Hepatocyte (in vitro differentiated cells): Measurements from ENCODE around the gene JARID2. TPM values are rescaled to one million over a fixed set of nuclear protein-coding genes. Genes with fewer than 3 reads are reported as not detected.

ENCODE experiments used
- DNase-seq: peaks from one replicate; pipeline ENCODE4 v3.0.0-alpha.2; 2016; ENCODE audit warnings: low spot score
- H2AFZ ChIP-seq: fragments of 200-600 bp; sonication (generic); 2 replicates; pipeline ENCODE4 v1.6.0; 2016; ENCODE audit warnings: antibody characterized with exemption, mild to moderate bottlenecking
- H3K27ac ChIP-seq: fragments of 200-600 bp; sonication (generic); 2 replicates; pipeline ENCODE4 v1.5.1; 2016; ENCODE audit warnings: mild to moderate bottlenecking
- H3K27me3 ChIP-seq: fragments of 200-600 bp; sonication (generic); 2 replicates; pipeline ENCODE4 v1.6.1; 2016
- H3K36me3 ChIP-seq: fragments of 200-600 bp; sonication (generic); replicated peaks from 2 replicates; pipeline ENCODE4 v1.5.1; 2016; ENCODE audit warnings: low read depth; ENCODE audit not compliant: insufficient read depth
- H3K4me1 ChIP-seq: fragments of 200-600 bp; sonication (generic); 2 replicates; pipeline ENCODE4 v1.5.1; 2016; ENCODE audit warnings: mild to moderate bottlenecking, moderate library complexity; ENCODE audit not compliant: insufficient read depth
- H3K4me2 ChIP-seq: fragments of 200-600 bp; sonication (generic); 2 replicates; pipeline ENCODE4 v1.6.0; 2016
- H3K4me3 ChIP-seq: fragments of 200-600 bp; sonication (generic); 2 replicates; pipeline ENCODE4 v1.5.1; 2016; ENCODE audit warnings: mild to moderate bottlenecking
- H3K79me2 ChIP-seq: fragments of 200-600 bp; sonication (generic); 2 replicates; pipeline ENCODE4 v1.6.0; 2017; ENCODE audit warnings: mild to moderate bottlenecking
- H3K9me2 ChIP-seq: fragments of 200-600 bp; sonication (generic); replicated peaks from 2 replicates; pipeline ENCODE4 v1.6.0; 2017; ENCODE audit warnings: mild to moderate bottlenecking; ENCODE audit not compliant: insufficient read depth
- H3K9me3 ChIP-seq: fragments of 200-600 bp; sonication (generic); 2 replicates; pipeline ENCODE4 v1.5.1; 2016; ENCODE audit warnings: low read depth, mild to moderate bottlenecking
- H4K20me1 ChIP-seq: fragments of 200-600 bp; sonication (generic); 2 replicates; pipeline ENCODE4 v1.6.0; 2016; ENCODE audit warnings: mild to moderate bottlenecking; ENCODE audit not compliant: insufficient read depth, poor library complexity, severe bottlenecking
- EZH2 ChIP-seq: fragments of 200-600 bp; sonication (generic); IDR thresholded peaks from 2 replicates; pipeline ENCODE4 v1.6.1; 2016; ENCODE audit warnings: antibody characterized with exemption, mild to moderate bottlenecking, borderline replicate concordance
- EZH2phosphoT487 ChIP-seq: fragments of 200-600 bp; sonication (generic); IDR thresholded peaks from one replicate; pipeline ENCODE4 v1.6.1; 2018; ENCODE audit warnings: antibody characterized with exemption, mild to moderate bottlenecking, low read depth, moderate library complexity; ENCODE audit not compliant: unreplicated experiment, severe bottlenecking
- WGBS: methylation state at CpG from one replicate; pipeline ENCODE4 v1.1.6; 2016; ENCODE audit warnings: low lambda C conversion rate; ENCODE audit errors: missing lambda C conversion rate; 5-methylcytosine and 5-hydroxymethylcytosine counted together
- polyA plus RNA-seq: library from polyadenylated mRNA; unstranded; fragments of >200 nt; fragmentation: Nextera tagmentation; extraction: Ambion mirVana; gene quantifications from 2 replicates; pipeline ENCODE4 v1.2.1, GENCODE V29; 2016
- total RNA-seq: library from RNA; depleted of rRNA; stranded (reverse); fragments of >200 nt; gene quantifications from 2 replicates; pipeline ENCODE4 v1.2.3, GENCODE V29; 2014
- TF ChIP-seq, protein P1 (sequence below): fragments of 200-600 bp; sonication (generic); IDR thresholded peaks from 2 replicates; pipeline ENCODE4 v1.5.1; 2016; ENCODE audit warnings: antibody characterized with exemption, mild to moderate bottlenecking; ENCODE audit not compliant: poor library complexity

The JARID2 gene
- total and polyA plus RNA-seq, 2 experiments from 2014 or later: 4.6 to 11.6 TPM

DNA sequence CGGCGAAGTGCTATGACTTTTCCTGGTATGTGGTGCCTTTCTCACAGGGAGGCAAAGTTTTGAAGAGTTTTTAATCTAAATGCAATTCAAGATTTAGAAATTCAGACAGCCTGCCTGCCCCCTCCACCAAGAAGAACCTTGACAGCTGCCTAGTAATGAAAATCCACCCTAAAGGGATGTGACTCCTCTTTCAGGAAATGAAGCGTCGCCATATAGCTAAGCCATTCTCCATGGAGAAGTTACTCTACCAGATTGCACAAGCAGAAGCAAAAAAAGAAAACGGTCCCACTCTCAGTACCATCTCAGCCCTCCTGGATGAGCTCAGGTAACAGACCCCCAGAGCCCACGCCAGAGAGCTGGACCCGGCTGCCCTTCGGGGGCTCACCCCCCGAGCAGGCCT lies 266.9 kb downstream of the JARID2 start:
- no peak for DNase-seq
- Histone ChIP-seq H3K27ac (no peak overlapping the region), H4K20me1 (no peaks in the 10 kb centered on the region), H2AFZ (no peak overlapping the region), H3K27me3 (no peaks in the 10 kb centered on the region), H3K4me1 (no peaks in the 10 kb centered on the region), H3K9me3 (no peaks in the 10 kb centered on the region), H3K4me2 (no peak overlapping the region), H3K4me3 (no peak overlapping the region), H3K9me2 (no peaks in the 10 kb centered on the region), H3K79me2 (peaks cover 6% of the 10 kb centered on the region), H3K36me3 (no peaks in the 10 kb centered on the region)
- WGBS: 97% methylated on average over 9 of the region's 9 CpGs
- TF ChIP-seq EZH2: no peak
- TF ChIP-seq EZH2phosphoT487: no peak
- TF ChIP-seq, protein P1, sequence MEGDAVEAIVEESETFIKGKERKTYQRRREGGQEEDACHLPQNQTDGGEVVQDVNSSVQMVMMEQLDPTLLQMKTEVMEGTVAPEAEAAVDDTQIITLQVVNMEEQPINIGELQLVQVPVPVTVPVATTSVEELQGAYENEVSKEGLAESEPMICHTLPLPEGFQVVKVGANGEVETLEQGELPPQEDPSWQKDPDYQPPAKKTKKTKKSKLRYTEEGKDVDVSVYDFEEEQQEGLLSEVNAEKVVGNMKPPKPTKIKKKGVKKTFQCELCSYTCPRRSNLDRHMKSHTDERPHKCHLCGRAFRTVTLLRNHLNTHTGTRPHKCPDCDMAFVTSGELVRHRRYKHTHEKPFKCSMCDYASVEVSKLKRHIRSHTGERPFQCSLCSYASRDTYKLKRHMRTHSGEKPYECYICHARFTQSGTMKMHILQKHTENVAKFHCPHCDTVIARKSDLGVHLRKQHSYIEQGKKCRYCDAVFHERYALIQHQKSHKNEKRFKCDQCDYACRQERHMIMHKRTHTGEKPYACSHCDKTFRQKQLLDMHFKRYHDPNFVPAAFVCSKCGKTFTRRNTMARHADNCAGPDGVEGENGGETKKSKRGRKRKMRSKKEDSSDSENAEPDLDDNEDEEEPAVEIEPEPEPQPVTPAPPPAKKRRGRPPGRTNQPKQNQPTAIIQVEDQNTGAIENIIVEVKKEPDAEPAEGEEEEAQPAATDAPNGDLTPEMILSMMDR: no peak

DNA sequence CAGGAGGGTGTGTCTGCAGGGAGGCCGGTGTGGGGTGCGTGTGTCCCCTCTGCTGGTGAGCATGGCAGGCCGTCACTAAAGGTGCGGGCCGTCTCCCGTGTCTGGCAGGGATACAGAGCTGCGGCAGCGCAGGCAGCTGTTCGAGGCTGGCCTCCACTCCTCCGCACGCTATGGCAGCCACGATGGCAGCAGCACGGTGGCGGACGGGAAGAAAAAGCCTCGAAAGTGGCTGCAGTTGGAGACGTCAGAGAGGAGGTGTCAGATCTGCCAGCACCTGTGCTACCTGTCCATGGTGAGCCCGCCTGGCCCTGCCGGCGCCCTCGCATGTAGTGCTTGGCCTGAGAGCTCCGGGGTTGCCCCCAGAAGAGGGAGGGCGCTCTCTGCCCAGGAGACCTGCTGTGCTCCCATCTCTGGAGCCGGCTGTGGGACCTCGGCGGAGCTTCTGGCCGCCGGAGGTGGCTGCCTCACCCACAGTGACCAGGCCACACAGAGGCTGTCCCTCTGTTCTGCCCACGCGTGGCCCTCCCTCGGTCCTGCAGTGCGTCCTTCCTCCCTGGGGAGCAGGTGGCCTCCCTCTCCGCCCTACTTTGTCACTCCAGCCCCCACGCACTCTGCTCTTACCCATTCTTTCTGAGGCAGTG lies 267.4 kb downstream of the JARID2 start:
- WGBS: 94% methylated on average over 33 of the region's 34 CpGs

DNA sequence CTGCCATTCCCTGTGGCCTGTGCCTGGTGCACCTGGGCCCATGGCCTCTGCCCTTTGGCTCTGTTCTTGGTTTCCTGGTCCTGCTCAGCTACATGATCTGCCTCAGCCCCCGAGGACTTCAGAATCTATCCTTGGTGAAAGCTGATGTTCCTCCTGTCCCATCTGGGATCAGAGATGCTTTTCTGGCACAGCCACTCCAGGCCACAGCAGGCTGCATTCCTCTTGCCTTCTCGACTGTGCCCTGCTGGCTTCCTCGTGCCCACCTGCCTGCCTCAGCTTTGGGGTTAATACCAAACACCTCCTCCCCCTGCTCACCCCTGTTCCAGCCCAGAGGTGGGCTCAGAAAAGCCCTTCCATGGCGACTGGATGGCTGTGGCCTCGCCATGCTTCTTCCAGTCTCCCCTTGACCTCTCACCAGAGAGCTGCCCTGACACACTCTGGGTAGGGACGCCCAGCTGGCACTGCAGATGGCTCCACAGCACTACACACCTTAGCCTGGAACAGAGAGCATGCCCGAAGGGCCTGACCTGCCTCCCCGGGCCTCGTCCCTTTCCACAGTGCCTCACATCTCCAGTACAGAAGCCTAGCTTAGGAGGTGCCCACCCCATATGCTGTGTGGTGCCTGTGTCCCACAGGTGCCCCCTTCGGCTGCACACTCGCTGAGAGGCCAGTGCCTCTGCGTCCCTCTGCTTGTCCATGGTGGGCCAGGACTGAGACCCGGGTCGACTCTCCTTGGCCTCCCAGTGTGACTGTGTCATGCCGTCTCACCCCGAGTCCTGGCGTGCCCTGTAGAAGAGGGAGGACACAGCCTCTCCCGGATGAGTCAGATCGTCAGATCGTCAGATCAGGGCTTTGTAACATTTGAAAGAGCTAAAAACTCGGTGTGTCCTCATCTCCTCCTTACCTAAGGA lies 268.2 kb downstream of the JARID2 start:
- Histone ChIP-seq H3K4me3 (no peak overlapping the region), H3K79me2 (peaks cover 4% of the 10 kb centered on the region), H3K27me3 (no peaks in the 10 kb centered on the region), H3K4me1 (no peaks in the 10 kb centered on the region), H3K9me3 (no peaks in the 10 kb centered on the region), H3K9me2 (no peaks in the 10 kb centered on the region), H3K36me3 (no peaks in the 10 kb centered on the region), H4K20me1 (no peaks in the 10 kb centered on the region), H2AFZ (no peak overlapping the region), H3K27ac (no peak overlapping the region), H3K4me2 (no peak overlapping the region)
- no peak for TF ChIP-seq EZH2
- TF ChIP-seq EZH2phosphoT487: no peak
- TF ChIP-seq, protein P1: no peak
- no peak for DNase-seq
- WGBS: 92% methylated on average over 21 of the region's 21 CpGs

More for the DNA sequence above, 267.4 kb downstream of the JARID2 start:
- Histone ChIP-seq H3K4me3 (no peak overlapping the region), H3K4me1 (no peaks in the 10 kb centered on the region), H4K20me1 (no peaks in the 10 kb centered on the region), H3K9me3 (no peaks in the 10 kb centered on the region), H3K79me2 (peaks cover 6% of the 10 kb centered on the region), H3K4me2 (no peak overlapping the region), H3K36me3 (no peaks in the 10 kb centered on the region), H2AFZ (no peak overlapping the region), H3K9me2 (no peaks in the 10 kb centered on the region), H3K27ac (no peak overlapping the region), H3K27me3 (no peaks in the 10 kb centered on the region)
- no peak for DNase-seq
- TF ChIP-seq EZH2 (no peak), EZH2phosphoT487 (no peak)
- TF ChIP-seq, protein P1: no peak
